Retinal pigment epithelial cell (primary cell): ENCODE data around the gene CIDEA.

Experiments used
- DNase-seq: peaks from one replicate; pipeline ENCODE4 v3.0.0-alpha.2; 2010; ENCODE audit warnings: low read depth
- H3K4me3 ChIP-seq: 2 replicates; pipeline ENCODE4 v1.5.1; 2011; ENCODE audit warnings: mild to moderate bottlenecking, low read length, control low read depth, moderate library complexity
- CTCF ChIP-seq: conservative IDR thresholded peaks from 2 replicates; pipeline ENCODE4 v1.5.1; 2011; ENCODE audit warnings: low read depth, low read length, control low read depth, inconsistent platforms

Gene CIDEA

GRCh38 chr18:12271376-12272235, 17.4 kb downstream of the CIDEA start:
- DNase-seq, result no peak
- TF ChIP-seq CTCF, result peak; percentile 55
- H3K4me3 ChIP-seq, result peak overlapping the region; percentile 47

GRCh38 chr18:12274793-12275192, 20.6 kb downstream of the CIDEA start:
- no peak for DNase-seq
- no peak overlapping the region for H3K4me3 ChIP-seq

GRCh38 chr18:12276736-12277554, 22.8 kb downstream of the CIDEA start:
- no peak overlapping the region for H3K4me3 ChIP-seq
- no peak for DNase-seq
- TF ChIP-seq CTCF, result no peak

More at GRCh38 chr18:12274793-12275192, 20.6 kb downstream of the CIDEA start:
- no peak for TF ChIP-seq CTCF

GRCh38 chr18:12278215-12278671, 24.1 kb downstream of the CIDEA start:
- TF ChIP-seq CTCF, result peak; percentile 33
- DNase-seq, result no peak
- H3K4me3 ChIP-seq, result peak overlapping the region; percentile 30

- DNase-seq, result peak; percentile 95
- TF ChIP-seq CTCF, result no peak
- peak overlapping the region; percentile 30 for H3K4me3 ChIP-seq
These were observed 24.9 kb downstream of the CIDEA start for GRCh38 chr18:12278741-12279682.

GRCh38 chr18:12279781-12280531, 25.8 kb downstream of the CIDEA start:
- no peak for DNase-seq
- TF ChIP-seq CTCF, result no peak
- no peak overlapping the region for H3K4me3 ChIP-seq
